Smooth muscle cell (in vitro differentiated cells): ENCODE data around the gene VTI1A. TPM values are rescaled to one million over a fixed set of nuclear protein-coding genes. Genes with fewer than 3 reads are reported as not detected.

Source experiments
- DNase-seq: peaks from one replicate; lab custom pipeline; 2025; ENCODE audit not compliant: unreplicated experiment; lab: John Stamatoyannopoulos, UW
- H2AFZ ChIP-seq: fragments of 200-600 bp; sonication (generic); 2 replicates; pipeline ENCODE4 v1.6.0; 2016; ENCODE audit warnings: antibody characterized with exemption, low read depth, mild to moderate bottlenecking
- H3F3A ChIP-seq: fragments of 200-600 bp; sonication (generic); 2 replicates; pipeline ENCODE4 v1.6.0; 2017; ENCODE audit warnings: antibody characterized with exemption, low read depth
- H3K27ac ChIP-seq: fragments of 200-600 bp; sonication (generic); 2 replicates; pipeline ENCODE4 v1.5.1; 2016; ENCODE audit warnings: low read depth, mild to moderate bottlenecking
- H3K27me3 ChIP-seq: fragments of 200-600 bp; sonication (generic); 2 replicates; pipeline ENCODE4 v1.6.1; 2016; ENCODE audit warnings: low read depth, mild to moderate bottlenecking
- H3K36me3 ChIP-seq: fragments of 200-600 bp; sonication (generic); 2 replicates; pipeline ENCODE4 v1.5.1; 2016; ENCODE audit warnings: low read depth
- H3K4me1 ChIP-seq: fragments of 200-600 bp; sonication (generic); 2 replicates; pipeline ENCODE4 v1.5.1; 2016; ENCODE audit warnings: low read depth
- H3K4me2 ChIP-seq: fragments of 200-600 bp; sonication (generic); 2 replicates; pipeline ENCODE4 v1.6.0; 2016; ENCODE audit warnings: mild to moderate bottlenecking
- H3K4me3 ChIP-seq: fragments of 200-600 bp; sonication (generic); 2 replicates; pipeline ENCODE4 v1.5.1; 2016; ENCODE audit warnings: mild to moderate bottlenecking
- H3K79me2 ChIP-seq: fragments of 200-600 bp; sonication (generic); 2 replicates; pipeline ENCODE4 v1.6.0; 2016; ENCODE audit warnings: low read depth, mild to moderate bottlenecking
- H3K9ac ChIP-seq: fragments of 200-600 bp; sonication (generic); 2 replicates; pipeline ENCODE4 v1.6.0; 2016; ENCODE audit warnings: low read depth
- H3K9me3 ChIP-seq: fragments of 200-600 bp; sonication (generic); replicated peaks from 2 replicates; pipeline ENCODE4 v1.5.1; 2016; ENCODE audit warnings: low read depth
- H4K20me1 ChIP-seq: fragments of 200-600 bp; sonication (generic); 2 replicates; pipeline ENCODE4 v1.6.0; 2016; ENCODE audit warnings: low read depth
- CTCF ChIP-seq: fragments of 200-600 bp; sonication (generic); IDR thresholded peaks from 2 replicates; pipeline ENCODE4 v1.5.1; 2017; ENCODE audit warnings: borderline replicate concordance, mild to moderate bottlenecking, antibody characterized with exemption; ENCODE audit not compliant: insufficient read depth, poor library complexity, severe bottlenecking
- WGBS: methylation state at CpG from one replicate; pipeline ENCODE4 v1.1.7; 2016; ENCODE audit warnings: low lambda C conversion rate; 5-methylcytosine and 5-hydroxymethylcytosine counted together
- polyA plus RNA-seq: library from polyadenylated mRNA; unstranded; fragments of >200 nt; fragmentation: Nextera tagmentation; extraction: Ambion mirVana; gene quantifications from 2 replicates; pipeline ENCODE4 v1.2.1, GENCODE V29; 2016
- total RNA-seq: library from RNA; depleted of rRNA; stranded (reverse); fragments of >200 nt; gene quantifications from 2 replicates; pipeline ENCODE4 v1.2.3, GENCODE V29; 2014

Gene VTI1A
- total and polyA plus RNA-seq, 2 experiments from 2014 or later: 14.0 to 21.8 TPM

- Histone ChIP-seq H3K9me3 (no peaks in the 10 kb centered on the region), H4K20me1 (no peaks in the 10 kb centered on the region), H3K4me2 (no peak overlapping the region), H3K4me1 (no peaks in the 10 kb centered on the region), H3K36me3 (no peaks in the 10 kb centered on the region), H3F3A (no peaks in the 10 kb centered on the region), H3K79me2 (no peaks in the 10 kb centered on the region), H3K27me3 (no peaks in the 10 kb centered on the region), H3K9ac (no peak overlapping the region), H3K4me3 (no peak overlapping the region), H2AFZ (no peak overlapping the region), H3K27ac (no peak overlapping the region)
- no peak for TF ChIP-seq CTCF
- 89% methylated on average over 4 of the region's 4 CpGs for WGBS
- DNase-seq: no peak
Measured at GRCh38 chr10:112649006-112649821, 202.2 kb downstream of the VTI1A start.

GRCh38 chr10:112649822-112650152 lies 202.8 kb downstream of the VTI1A start:
- no peak overlapping the region for H3K4me2 ChIP-seq
- WGBS: 99% methylated on average over 4 of the region's 4 CpGs
- H3K36me3 ChIP-seq: no peaks in the 10 kb centered on the region
- H2AFZ ChIP-seq: no peak overlapping the region
- H3K79me2 ChIP-seq: no peaks in the 10 kb centered on the region
- no peak overlapping the region for H3K27ac ChIP-seq
- no peaks in the 10 kb centered on the region for H3K4me1 ChIP-seq
- TF ChIP-seq CTCF: no peak
- no peaks in the 10 kb centered on the region for H3F3A ChIP-seq
- no peak for DNase-seq
- H3K27me3 ChIP-seq: no peaks in the 10 kb centered on the region
- no peak overlapping the region for H3K4me3 ChIP-seq
- no peaks in the 10 kb centered on the region for H3K9me3 ChIP-seq
- H4K20me1 ChIP-seq: no peaks in the 10 kb centered on the region
- H3K9ac ChIP-seq: no peak overlapping the region

GRCh38 chr10:112650588-112651030 lies 203.6 kb downstream of the VTI1A start:
- DNase-seq: no peak
- Histone ChIP-seq H3K36me3 (no peaks in the 10 kb centered on the region), H3K79me2 (no peaks in the 10 kb centered on the region), H3K4me3 (no peak overlapping the region), H3K4me1 (no peaks in the 10 kb centered on the region), H3F3A (no peaks in the 10 kb centered on the region), H4K20me1 (no peaks in the 10 kb centered on the region), H2AFZ (no peak overlapping the region), H3K27ac (no peak overlapping the region), H3K9ac (no peak overlapping the region), H3K4me2 (no peak overlapping the region), H3K27me3 (no peaks in the 10 kb centered on the region), H3K9me3 (no peaks in the 10 kb centered on the region)
- WGBS: 67% methylated on average over 7 of the region's 7 CpGs
- no peak for TF ChIP-seq CTCF

GRCh38 chr10:112653215-112653614 lies 206.2 kb downstream of the VTI1A start:
- H3K79me2 ChIP-seq: no peaks in the 10 kb centered on the region
- H4K20me1 ChIP-seq: no peaks in the 10 kb centered on the region
- no peaks in the 10 kb centered on the region for H3K27me3 ChIP-seq
- no peak for TF ChIP-seq CTCF
- DNase-seq: no peak
- no peaks in the 10 kb centered on the region for H3F3A ChIP-seq
- no peak overlapping the region for H3K27ac ChIP-seq
- H3K36me3 ChIP-seq: no peaks in the 10 kb centered on the region
- no peak overlapping the region for H2AFZ ChIP-seq
- H3K9ac ChIP-seq: no peak overlapping the region
- H3K9me3 ChIP-seq: no peaks in the 10 kb centered on the region
- no peak overlapping the region for H3K4me2 ChIP-seq
- WGBS: 97% methylated on average over 6 of the region's 6 CpGs
- no peak overlapping the region for H3K4me3 ChIP-seq
- H3K4me1 ChIP-seq: no peaks in the 10 kb centered on the region
